Measurements from ENCODE around the gene UMODL1.

DNA sequence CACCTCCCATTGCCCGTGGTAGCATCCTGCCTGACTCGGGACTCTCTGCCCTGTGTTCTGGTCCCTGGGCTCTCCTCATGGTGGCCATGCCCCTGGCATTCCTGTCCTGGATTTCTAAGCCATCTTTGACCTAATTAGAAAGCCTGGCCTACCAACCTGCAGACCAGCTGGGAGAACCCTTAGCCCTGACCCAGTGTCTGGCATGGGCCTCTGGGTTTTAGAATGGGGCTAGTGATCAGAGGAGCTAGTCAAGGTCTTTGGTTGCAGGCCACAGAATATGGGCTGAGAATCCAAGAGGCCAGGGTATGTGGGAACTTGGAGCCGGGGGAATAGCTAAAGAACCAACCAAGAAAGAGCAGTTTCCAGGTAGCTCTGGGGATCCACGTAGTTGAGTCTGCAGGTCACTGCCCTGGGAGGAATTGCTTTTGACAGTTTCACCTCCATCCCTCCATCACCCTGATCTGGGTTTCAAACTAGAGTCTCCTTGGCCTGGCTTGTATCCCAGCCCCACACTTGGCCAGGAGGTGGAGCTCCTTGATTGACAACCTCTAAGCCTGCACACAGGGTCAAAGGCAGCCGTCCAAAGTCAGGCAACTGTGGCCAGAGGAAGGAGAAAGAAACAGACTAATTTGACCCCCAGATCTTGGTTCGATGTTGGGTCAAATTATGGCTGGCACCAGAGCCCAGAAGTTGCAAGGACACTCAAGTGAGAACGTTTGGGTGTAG lies 93.1 kb downstream of the UMODL1 start:
- TF ChIP-seq GATA3 (IDR thresholded peaks at IDR 0.05; ENCODE audit: low read depth, low read length) (no peak), GATA2 (IDR thresholded peaks at IDR 0.05; ENCODE audit: low read depth, low read length) (no peak)

Data from SH-SY5Y (cell line).